ENCODE data around the gene YRDC. TPM values are rescaled to one million over a fixed set of nuclear protein-coding genes. Genes with fewer than 3 reads are reported as not detected.
A peak's percentile ranks its signal among the peaks of the same experiment; 100 is the strongest.
"Not testable (repeated sequence)": the region's sequence is repeated elsewhere in the genome, so short reads cannot be mapped to it uniquely, and the experiment has no call there.

YRDC gene
- total RNA-seq, 1 experiment from 2014 or later: 39.5 TPM

- DNase-seq (ENCODE audit: low spot score): no peak
Observed at GRCh38 chr1:37821481-37821880, 13.5 kb upstream of the YRDC start.

DNA sequence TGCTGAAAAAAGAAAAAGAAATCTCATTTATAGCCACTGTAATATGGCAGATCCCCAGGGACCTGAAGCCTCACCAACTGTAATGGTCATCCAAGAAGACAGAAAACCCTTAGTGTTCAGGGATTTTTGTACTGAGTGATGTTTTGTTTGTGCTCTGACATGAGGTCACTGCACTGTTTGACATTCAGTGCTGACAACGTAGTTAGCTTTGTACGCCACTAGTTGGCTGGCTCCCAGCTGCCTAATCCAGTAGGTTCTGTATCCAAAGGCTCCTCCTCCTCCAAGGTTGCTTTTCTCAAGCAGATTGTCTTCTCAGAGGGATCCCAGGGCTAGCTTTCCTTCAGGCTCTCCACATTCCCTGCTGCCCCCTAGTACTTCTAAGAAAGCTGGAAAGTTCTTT is 9.5 kb upstream of the YRDC start:
- no peak for DNase-seq (ENCODE audit: low spot score)

DNA sequence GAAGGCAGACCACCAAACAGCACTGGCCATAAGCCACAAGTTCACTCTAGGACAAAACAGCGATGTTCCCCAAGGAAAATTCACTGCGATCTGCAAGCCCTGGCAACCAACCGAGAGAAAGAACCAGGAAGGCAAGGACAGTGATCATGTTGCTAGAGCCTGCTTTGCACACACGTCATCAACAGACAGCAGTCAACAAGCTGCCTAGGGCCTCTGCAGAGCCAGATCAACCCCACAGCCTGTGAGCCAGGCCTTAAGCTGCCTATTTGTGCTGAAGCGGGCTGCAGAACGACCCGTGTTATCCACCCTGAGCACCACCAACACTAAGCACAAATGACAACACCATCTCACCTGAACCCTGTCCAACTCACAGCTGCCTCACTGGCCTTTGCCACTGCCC is 6.2 kb upstream of the YRDC start:
- DNase-seq (ENCODE audit: low spot score): no peak

- no peak for DNase-seq (ENCODE audit: low spot score)
Observed at GRCh38 chr1:37813529-37814145, 5.6 kb upstream of the YRDC start.

DNA sequence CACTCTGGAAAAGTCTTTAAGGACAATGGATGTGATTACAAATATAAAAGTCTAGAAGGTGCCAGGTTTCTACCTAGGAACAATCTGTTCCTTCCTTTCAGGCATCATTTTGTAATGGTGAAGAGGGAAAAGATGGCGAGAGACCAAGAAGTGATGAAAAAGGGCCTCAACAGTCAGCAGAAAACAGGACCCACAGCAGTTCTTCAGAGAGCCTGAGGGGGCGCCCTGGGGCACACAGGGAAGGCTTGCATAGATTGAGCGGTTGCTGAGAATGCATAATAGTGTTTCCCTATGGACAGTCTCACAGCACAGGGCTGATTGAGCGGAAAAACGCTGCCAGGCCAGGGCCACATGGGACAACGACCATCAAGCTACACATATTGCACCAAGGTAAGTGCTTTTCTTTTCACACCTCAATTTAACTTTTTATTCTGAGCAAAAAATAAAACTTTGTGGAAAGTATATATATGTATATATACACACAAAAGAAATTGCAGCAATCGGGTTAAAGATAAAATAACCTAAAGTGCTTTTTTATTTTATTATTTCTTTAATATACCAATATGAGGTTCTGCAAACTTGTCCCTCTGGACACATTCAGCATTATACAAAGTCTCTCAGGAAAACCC is 3.1 kb upstream of the YRDC start:
- peak; percentile 64 for DNase-seq (ENCODE audit: low spot score)

GRCh38 chr1:37809942-37810341 is 1.9 kb upstream of the YRDC start:
- no peak for DNase-seq (ENCODE audit: low spot score)

GRCh38 chr1:37808369-37809319 is 636 bp upstream of the YRDC start:
- DNase-seq (ENCODE audit: low spot score): peak; percentile 42

DNA sequence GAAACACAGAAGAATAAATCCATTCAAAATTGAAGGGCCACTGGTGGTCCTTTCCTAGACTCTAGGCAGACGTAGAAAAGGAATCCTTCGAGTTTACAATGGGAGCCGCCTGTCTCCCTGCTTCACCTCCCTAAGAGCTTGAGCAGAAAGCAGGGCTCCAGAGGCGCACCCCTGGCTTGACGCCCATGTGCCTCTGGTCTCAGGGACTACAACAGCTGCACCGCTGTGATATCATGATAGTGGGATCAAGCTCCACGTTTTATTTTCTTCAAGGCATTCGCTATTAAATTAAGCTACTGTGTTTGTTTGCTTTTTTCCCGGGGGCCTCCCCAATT is 821 bp downstream of the YRDC start:
- DNase-seq (ENCODE audit: low spot score): no peak

DNA sequence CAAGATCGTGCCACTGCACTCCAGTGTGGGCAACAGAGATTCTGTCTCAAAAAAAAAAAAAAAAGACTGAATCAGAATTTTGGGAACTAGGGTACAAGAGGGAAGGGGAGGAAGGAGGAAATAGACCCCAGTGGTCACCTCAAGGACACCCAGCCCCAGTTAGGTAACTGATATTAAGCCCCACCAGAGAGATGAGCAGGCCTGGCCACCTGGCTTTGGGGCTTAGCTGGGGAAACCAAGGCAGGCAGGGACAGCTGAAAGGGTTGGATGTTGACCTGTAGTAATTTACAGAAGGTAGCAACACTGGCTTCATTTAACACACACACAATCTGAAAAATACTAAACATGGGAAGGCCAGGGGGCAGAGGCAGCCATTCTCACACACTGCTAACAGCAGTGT is 5.6 kb downstream of the YRDC start:
- no peak for DNase-seq (ENCODE audit: low spot score)

DNA sequence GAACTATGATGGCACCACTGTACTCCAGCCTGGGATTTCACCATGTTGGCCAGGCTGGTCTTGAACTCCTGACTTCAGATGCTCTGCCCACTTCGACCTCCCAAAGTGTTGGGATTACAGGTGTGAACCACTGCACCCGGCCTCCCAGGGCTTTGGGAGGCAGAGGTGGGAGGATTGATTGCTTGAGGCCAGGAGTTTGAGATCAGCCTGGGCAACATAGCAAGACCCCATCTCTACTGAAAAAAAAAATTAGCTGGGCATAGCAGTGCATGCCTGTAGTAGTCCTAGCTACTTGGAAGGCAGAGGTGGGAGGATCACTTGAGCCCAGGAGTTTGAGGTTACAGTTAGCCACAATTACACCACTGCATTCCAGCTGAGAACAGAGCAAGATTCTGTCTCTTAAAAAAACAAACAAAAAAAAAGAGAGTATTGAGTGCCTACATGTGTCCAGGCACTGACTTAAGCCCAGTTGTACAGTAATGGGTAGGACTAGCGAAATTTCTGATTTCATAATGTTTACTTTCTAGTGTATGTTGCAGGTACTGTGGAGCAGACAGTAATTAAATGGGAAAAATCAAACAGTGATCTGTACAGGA is 10.2 kb downstream of the YRDC start:
- DNase-seq (ENCODE audit: low spot score): peak; percentile 25

GRCh38 chr1:37795340-37796125 is 12.5 kb downstream of the YRDC start:
- DNase-seq (ENCODE audit: low spot score): no peak

DNA sequence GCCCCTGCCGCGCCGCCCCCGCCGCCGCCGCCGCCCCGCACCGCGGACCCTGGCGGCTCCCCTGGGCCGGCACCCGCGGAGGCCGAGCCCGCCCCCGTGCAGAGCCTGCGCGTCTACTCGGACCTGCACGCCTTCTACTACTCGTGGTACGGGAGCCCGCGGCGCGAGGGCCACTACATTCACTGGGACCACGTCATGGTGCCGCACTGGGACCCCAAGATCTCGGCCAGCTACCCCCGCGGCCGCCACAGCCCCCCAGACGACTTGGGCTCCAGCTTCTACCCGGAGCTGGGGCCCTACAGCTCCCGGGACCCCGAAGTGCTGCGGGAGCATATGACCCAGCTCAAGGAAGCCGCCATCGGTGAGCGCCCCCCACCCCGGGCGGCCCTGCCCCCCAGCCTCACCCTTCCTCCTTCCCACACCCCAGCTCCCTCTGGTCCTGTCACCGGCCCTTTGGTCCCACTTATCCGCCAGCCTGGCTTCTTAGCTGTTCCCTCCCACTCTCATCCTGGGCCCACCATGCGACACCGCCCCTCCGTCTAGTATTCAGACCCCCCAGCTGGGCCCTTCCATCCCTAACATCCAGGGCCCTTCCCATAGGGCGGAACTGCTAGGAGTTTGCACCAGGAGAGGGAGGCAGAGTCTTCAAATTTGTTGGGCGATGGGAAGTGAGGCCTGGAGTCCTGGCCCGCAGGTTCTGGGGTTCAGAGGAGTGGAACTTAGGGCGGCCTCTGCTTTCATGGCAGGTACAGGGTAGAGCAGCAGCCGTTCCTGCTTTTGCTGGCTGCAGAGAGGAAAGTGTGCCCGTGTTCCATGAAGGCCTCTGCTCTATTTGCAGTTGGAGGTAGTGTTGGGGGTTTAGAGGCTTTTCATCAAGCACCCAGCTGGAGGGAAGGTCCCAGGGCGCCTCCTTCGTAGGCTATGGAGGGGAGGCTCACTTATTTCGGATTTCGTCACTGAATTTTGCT is 13.4 kb downstream of the YRDC start:
- no peak for DNase-seq (ENCODE audit: low spot score)

GRCh38 chr1:37793773-37794371 is 14.1 kb downstream of the YRDC start, which contains the start of gene MANEAL:
Gene MANEAL, plus strand, starts transcription at chr1:37793847. Its CDS starts 336 bp downstream, at chr1:37794183.
- DNase-seq (ENCODE audit: low spot score): no peak

DNA sequence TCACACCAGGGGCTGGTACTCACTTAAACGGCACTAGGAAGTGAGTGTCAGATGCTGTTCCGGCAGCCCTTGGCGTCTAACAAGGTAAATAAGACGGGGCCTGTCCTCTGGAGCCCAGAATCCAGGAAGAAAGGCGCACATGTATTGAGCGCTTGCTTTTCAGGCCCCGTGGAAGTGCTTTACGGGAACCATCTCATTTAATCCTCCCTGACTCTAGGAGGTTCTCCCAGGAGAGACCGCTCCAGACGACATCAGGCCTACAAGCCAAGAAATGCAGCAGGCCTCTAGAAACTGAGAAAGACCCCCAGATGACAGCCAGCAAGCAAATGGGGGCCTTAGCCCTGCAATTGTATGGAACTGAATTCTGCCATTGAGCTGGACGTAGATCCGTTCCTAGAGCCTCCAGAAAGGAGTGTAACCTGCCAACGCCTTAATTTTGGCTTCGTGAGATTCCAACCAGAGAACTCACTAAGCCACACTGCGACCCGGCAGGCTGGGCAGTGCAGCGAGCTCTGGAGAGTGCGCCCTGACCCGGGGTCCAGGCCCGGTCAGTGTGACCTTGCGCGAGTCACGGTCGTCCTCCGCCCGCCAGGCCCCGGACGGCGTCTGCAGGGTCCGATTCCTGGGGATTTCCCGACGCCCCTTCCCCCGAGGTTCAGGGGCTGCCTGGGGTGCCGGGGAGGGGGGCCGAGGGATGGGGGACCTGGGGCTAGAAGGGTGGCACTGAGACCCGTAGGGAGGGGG is 14.9 kb downstream of the YRDC start:
- DNase-seq (ENCODE audit: low spot score): no peak

DNA sequence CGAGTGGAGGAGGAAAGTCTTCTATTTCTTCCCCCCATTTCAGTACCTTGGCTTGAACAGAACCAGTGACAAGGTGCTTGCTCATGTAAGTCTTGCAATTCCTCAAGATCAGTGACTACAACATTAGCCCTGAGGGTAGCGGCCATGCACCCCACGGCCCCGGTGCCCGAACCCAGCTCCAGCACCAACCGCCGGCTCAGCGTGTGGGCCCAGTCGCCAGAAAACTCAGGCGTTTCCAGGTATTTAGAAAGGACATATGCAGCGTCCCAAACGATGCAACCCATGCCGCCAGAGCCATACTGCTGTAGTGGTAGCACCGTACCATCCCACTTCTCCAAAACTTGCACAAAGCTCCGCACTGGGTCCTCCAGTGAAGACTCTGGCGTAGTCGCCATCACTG is 25.5 kb downstream of the YRDC start:
- DNase-seq (ENCODE audit: low spot score): no peak

- DNase-seq (ENCODE audit: low spot score): no peak
Observed at GRCh38 chr1:37778654-37779053, 29.4 kb downstream of the YRDC start.

- DNase-seq (ENCODE audit: low spot score): no peak
Observed at GRCh38 chr1:37776946-37777516, 31.0 kb downstream of the YRDC start.

- not testable (repeated sequence) for DNase-seq (ENCODE audit: low spot score)
Observed at GRCh38 chr1:37771440-37771839, 36.6 kb downstream of the YRDC start.

- DNase-seq (ENCODE audit: low spot score): no peak
Observed at GRCh38 chr1:37767488-37767887, 40.5 kb downstream of the YRDC start.
